T-helper 1 cell (primary cell): ENCODE data around the gene FBXL20.
"Not testable (repeated sequence)": the region's sequence is repeated elsewhere in the genome, so short reads cannot be mapped to it uniquely, and the experiment has no call there.

Experiments
- DNase-seq, 5 donors: peaks; one replicate each; pipeline ENCODE4 v3.0.0-alpha.2; 2012 to 2020
- total RNA-seq, 4 donors: gene quantifications; one replicate each; lab custom pipeline; 2026; lab: John Stamatoyannopoulos, UW

FBXL20 gene, protein sequence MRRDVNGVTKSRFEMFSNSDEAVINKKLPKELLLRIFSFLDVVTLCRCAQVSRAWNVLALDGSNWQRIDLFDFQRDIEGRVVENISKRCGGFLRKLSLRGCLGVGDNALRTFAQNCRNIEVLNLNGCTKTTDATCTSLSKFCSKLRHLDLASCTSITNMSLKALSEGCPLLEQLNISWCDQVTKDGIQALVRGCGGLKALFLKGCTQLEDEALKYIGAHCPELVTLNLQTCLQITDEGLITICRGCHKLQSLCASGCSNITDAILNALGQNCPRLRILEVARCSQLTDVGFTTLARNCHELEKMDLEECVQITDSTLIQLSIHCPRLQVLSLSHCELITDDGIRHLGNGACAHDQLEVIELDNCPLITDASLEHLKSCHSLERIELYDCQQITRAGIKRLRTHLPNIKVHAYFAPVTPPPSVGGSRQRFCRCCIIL
- 42.3 to 63.9 (median 61.2) reads per million in 4 donors for total RNA-seq

DNA sequence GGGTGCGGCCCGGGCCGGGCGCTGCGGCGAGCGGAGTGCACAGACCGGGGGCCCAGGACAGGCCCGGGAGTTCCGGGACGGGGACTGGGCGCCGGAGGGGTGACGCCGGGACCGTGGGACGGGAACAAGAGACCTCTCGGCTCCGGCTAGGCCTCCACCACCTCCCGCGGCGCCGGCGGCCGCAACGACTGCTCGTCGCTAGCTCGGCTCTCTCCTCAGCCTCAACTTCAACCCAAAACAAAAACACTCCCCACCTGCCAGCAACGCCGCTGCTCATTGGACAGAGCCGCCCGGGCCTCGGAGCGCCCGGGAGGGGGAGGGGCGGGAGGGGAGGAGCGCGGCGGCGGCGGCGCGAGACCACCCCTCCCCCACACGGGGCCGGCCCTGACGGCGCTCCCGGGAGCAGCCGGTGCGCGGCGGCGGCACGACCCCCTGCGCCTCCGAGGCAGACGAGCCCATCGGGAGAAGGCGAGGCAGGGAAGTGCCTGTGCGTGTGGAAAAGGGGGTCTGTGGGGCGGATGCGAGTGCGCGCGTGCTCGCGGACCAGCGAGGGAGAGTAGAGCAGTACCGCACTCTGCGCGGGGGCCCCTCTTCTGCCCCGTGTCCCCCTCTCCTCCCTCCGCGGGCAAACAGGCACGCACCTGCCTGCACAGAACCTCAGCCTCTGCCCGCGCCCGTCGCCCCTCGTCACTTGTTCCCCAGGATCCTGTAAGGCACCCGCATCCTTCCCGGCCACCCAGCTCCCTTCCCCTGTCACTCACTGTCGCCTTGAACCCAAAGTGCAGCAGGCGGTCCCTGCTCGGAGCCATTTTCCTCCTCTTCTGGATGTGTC is at the start of gene FBXL20:
TSS of gene FBXL20 (minus strand) at position 215 of the 832 bp plus-strand sequence. CDS start 224 bp downstream, outside the sequence.
- peak; percentile 89 to 93 (median 91) for DNase-seq

DNA sequence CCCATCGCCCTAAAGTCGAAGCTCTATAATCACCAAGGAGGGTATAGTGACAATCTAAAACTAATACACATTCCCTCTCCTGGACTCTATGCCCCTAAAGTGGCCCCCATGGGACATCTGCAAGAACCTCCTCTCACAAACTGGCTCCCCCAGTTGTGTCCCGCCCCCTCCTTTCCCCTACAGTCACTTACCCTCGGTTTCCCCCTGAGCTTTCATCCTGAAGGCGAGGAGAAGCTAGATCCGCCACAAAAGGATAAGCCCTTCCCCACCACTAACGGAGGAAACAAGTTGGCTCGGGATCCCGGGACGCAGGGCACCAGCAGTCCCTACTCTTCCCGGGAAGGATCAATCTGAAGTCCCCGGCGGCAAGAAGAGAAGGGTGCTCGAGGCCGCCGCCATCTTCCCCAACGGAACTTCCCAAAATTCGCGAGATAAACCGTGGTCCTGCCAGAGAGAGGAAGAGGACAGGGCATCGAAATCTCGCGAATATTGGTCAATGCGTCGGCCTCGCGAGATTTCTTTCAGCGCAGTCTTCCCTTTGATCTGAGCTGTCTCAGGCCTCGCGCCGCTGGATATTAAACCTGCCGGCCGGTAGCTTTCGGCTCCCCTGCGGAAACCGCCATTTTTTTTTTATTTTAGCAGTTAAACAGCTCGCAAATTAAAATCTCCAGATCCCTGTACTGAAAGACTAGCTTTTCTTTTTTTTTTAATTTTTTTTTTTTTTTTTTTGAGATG is 49.6 kb upstream of the FBXL20 start, which contains the start of gene MED1:
TSS of gene MED1 (minus strand) at position 417 of the 735 bp plus-strand sequence. CDS start at position 216, 201 bp downstream.
- peak; percentile 82 to 98 (median 91) for DNase-seq

DNA sequence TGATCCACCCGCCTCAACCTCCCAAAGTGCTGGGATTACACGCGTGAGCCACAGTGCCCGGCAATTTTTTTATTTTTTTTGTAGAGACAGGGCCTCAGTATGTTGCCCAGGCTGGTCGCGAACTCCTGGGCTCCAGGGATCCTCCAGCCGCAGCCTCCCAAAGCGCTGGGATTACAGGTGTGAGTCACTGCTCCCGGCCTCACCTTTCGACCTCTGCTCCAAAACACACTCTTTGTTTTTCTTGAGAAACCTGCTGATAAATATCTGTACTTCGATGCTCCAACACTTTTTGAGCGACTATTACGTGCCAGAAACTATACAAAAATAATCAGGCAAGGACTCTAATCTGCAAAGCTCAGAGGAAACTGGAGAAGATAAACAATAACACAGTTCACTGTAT is 48.6 kb upstream of the FBXL20 start:
- no peak for DNase-seq

DNA sequence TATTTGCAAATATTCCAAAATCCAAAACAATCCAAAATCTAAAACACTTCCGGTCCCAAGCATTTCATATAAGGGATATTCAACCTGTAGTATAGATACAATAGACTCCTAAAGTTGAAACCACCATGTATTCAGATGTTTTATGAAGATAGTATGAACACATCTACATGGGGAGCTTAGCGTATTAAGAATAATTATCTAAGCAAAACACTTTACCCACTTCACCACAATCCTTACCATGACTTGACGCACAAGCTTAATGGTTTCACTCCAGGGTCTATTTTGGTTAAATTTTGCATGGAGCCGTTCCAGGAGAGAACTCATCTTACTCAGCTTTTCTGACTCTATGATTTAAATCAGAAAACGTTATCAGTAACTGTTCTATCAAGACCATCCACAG is 46.1 kb upstream of the FBXL20 start:
- DNase-seq, result no peak

DNA sequence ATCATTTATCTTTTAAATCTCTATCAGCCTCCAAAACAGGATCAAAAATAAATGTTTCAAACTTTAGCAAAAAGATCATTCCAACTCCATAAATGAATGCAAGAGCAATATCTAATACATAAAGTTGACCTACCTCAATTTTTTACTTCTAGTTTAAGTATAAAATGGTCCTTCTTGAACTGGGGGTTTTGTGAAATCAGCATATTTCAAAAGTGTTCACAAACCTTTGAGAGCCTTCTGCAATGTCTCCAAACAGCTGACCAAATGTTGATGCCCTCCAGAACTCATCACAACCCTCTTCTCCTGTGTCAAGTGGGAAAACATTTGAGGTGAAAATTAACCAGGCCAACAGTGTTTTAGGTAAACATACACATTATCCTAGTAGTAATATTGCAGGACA is 41.9 kb upstream of the FBXL20 start:
- no peak for DNase-seq

DNA sequence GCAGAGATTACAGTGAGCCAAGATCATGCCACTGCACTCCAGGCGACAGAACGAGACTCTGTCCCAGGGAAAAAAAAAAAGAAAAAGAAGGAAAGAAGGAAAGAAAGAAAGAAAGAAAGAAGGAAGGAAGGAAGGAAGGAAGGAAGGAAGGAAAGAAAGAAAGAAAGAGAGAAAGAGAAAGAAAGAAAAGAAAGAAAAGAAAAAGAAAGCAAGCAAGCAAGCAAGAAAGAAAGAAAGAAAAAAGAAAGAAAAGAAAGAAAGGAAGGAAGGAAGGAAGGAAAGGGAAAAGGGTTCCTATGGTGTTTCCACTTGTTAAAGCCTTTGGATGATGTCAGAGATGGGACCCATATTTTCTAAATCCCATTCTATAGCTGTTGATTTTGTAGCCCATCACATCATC is 38.4 kb upstream of the FBXL20 start:
- not testable (repeated sequence) for DNase-seq

DNA sequence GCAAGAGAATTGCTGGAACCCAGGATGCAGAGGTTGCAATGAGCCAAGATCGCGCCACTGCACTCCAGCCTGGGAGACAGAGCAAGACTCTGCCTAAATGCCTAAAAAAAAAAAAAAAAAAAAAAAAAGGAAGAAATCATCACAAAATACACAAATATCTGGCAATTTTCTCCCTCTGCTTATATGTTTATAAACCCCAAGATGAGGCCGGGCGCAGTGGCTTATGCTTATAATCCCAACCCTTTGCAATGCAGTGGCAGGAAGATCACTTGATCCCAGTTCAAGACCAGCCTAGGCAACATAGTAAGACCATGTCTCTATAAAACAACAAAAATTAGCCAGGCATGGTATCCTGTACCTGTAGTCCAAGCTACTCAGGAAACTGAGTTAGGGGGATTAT is 28.2 kb upstream of the FBXL20 start:
- DNase-seq, result no peak

DNA sequence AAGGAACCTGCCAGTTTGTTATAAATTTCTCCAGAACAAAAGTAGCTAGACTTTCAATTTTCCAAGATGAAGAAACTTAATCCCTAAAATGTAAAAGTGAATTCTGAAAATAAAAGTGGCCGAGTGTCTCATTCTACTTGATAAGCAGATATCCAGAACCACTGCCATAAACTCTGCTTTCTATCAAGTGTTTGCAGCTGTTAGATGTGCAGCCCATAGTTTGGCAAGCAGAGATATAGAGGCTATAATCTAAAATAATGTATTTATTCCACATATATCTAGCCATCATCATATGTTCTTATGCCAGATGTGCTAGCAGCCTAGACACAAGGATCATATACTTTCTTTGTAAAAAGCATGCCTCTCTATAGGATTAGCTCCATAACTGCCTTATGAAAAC is 14.7 kb upstream of the FBXL20 start:
- DNase-seq, result no peak

DNA sequence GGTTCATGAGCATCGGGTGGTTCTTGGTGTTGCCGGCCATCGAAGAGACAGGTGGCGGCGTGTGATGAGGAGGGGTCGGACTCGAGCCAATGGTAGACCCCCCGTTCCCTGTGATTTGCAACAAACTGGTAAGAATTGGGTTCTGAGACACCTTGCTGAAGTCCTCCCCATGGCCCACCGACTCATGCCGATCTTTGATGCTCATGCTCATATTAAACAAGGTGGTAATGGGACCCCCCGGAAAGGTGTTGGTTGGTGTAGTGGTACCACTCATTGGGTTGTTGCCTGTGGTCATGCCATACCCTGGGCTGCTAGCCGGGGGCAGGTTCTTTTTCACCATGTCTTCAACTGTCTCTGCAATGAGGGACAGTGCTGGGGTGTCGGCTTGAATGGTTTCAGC is 8.9 kb upstream of the FBXL20 start:
- no peak for DNase-seq

DNA sequence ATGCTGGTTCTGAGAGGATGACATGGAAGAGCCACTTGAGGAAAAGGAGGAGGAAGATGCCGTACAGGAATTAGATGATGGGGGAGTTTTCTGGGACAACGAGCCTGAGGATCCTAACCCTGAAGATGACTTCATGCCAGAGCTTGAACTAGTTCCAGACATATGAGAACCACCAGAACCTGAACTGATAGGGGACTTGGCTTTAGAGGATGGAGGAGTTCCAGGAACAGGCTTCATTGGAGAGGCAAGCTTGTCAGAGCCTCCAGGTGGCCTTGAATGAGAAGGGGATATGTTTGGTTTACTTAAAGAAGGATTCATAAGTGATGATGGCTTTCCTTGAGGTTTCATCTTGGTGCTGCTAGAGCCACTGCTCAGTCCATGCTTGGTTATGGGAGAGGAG is 6.9 kb upstream of the FBXL20 start:
- DNase-seq, result no peak

DNA sequence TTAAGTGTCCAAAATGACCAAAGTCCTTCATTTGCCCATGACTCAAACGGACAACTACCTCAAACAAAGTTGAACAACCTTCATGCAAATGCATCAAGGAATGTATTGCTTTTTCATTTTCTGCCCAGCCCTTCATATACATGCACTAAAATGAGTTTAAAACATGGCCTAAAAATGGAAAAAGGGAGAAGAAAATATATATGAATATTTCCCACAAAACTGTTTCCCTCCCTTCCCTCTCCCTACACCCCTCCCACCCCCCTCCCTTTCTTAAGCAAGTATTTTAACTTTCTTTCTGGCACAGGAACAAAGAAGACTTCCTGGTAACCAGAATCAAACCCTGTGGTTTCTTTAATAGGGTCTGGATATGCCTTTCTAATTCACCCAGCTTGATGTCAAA is 5.5 kb upstream of the FBXL20 start:
- DNase-seq, result no peak

DNA sequence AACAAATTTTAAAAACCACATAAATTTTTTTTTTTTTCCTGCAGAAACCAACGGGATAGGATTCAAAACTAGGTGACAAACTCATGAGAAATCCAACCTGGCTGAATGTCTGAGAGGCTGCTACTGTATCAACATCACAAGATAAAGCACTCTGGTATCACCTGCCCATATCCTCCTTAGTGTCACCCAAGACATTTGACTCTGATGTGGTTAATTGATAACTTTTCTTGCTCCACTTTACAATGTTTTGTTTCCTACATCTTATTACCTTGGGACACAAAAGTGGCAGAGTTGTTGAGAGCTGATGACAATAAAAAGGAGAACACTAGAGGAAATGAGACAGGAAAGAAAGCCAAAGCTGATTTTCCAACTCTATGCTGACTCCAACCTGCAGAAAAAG is 4.0 kb upstream of the FBXL20 start:
- DNase-seq, result no peak

DNA sequence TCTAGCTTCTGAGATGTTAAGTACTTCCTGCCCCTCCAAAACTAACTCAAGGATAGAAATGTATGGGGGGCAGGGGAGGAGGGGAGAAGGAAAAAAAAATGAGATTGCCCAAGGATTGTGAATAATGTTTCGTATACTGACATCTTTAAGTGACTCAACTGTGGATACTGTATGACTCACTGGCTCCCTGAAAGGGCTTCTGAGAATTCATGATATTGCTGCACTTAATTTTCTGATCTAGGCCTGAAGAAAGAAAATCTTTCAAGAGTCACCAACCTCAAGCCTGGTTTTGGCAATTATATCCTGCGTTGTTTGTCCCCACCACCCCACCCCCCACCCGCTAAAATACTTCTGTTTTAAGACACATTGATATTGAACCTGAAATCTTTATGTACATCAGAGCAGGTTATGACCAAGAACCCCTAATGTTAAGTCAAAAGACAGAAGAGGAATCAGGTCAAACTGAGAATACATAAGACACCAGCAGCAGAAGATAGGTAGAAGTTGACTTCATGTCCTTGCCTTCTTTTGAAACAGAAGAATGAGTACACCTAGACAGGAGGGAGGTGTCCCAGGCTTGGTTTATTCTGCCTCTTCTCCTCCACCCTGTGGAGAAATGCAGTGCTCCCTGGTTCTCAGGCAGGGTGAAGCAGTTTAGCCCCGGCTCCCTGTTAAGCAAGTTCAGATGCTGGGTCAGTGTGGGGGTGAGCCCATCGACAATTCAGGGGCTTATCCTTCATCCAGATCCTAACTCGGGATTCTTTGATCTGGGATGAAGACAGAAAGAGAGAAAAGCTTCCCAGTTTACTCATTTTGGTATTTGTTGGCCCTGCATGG is 3.3 kb upstream of the FBXL20 start:
- peak in 1 of 5 donors; percentile 64 for DNase-seq

DNA sequence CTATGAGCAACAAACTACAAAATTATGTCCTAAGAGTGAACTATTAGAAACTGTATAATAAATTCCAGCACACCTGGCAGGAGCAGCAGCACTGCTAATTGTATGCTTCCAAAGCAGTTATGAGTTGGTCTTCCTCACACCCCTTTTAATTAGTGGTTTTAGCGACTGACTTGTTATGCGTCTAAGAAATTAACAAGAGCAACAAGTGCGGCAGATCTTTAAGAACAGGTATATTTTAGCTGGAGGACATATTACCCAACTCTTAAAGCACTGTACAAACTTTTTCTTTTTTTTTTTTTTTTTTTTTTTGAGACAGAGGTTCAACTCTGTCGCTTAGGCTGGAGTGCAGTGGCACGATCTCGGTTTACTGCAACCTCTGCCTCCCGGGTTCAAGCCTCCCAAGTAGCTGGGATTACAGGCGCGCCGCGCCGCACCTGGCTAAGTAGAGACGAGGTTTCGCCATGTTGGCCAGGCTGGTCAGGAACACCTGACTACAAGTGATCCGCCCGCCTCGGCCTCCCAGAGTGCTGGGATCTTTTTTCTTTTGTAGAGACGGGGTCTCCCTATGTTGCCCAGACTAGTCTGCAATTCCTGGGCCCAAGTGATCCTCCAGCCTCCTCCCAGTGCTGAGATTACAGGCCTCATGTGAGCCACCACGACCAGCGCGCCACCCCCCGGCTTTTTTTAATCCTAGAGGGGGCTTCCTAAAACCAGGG is 1.6 kb upstream of the FBXL20 start:
- DNase-seq, result no peak

DNA sequence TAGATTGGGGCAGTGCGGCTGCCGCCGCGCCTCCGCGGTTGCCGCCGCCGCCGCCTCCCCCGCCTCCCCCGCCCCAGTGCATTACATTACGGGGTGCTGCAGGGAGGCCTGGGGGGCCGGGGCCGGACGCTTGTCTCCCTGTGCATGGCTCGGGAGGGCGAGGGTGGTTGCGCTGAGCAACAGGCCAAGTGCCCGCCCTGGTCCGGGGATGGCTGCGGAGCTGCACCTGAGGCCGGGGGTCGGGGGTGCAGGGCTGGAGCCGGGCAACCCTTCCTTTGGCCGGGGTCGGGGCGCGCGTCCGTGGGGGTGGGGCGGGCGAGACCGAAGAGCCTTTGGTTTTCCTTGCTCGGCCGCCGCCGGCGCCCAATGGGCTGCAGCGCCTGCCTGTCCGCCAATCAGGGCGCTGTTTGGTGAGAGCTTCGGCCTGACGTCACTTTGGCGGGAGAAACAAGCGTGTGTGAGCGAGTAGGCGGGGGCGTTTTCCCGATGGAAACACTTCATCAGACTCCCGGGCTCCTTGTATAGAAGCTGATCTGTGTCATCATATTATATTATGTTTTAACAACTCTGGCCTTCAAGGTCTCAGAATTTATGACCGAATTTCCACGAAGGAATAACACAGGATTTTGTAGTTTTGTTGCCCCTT is 941 bp upstream of the FBXL20 start:
- peak; percentile 71 to 91 (median 81) for DNase-seq

DNA sequence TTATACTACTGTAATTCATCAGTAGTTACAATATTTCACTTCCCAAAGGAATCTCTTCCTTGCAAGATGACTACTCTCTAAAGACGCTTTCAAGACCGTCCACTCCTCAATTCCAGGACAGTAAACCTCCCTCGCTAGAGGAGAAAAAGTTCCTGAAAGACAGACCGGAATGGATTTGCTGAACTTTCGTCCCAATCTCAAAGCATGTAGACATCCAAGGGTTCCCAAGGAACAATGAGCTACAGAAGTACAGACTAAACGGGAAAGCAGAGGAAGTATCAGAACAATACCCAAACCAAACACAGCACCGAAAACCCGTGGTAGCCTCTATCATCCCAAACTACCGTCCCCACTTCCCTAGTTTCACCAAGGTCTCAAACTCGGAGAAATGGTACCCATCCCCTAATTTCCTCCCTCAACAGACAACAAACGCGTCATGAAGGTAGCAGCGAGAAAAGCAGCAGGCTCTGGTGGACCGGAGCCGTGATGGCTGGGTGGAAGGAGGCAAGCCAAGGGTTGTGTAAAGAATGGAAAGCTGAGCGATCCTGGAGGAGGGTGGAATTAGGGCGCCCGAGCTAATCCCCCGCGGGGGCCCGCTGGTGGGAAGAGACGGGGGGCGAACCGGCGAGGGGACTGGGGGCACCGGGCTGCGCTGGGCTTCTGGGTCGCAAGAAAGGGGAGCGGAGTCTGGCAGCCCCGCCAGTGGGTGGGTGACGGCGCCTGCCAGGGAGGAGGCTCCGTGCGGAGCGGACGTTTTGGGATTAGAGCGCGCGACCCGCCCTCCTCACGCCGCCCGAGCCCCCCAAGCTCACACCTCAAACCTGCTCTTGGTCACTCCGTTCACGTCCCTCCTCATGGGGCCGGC is 647 bp downstream of the FBXL20 start:
- peak in 4 of 5 donors; percentile 5 to 22 (median 9) for DNase-seq

DNA sequence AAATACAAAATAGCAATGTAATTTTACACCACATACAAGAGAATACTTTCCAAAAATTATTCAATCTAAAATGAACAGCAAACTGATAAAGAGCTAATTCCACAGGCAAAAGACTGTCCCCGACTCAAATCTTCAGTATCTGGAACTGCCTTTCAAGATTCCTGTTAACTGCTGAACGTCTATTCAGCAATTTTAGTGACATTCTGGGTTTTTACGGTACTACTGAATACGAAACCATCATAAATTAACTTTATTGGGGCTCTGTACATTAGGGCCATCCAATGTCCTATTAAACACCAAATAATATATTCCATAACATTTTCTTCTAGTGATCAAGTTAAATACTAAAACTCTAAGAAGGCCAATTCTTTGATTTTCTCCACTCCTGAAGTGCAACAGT is 1.6 kb downstream of the FBXL20 start:
- no peak for DNase-seq

DNA sequence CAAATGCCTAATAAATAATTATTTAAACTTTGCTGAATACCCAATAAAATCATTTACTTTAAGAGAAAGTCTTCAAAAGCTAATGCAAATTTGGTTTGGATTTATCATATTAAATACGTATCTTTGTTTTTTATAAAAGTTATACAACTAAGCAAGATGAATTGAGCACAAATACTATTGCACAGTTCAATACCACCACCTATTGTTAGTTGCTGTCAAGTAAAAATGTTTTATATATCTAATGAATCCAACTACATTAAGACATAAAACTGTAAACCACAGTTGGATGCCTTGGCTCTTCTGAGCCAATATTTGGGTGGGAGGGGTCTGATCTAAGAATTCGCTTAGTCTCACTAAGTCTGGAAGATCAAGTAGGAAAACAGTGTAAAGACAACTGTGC is 7.7 kb downstream of the FBXL20 start:
- no peak for DNase-seq

DNA sequence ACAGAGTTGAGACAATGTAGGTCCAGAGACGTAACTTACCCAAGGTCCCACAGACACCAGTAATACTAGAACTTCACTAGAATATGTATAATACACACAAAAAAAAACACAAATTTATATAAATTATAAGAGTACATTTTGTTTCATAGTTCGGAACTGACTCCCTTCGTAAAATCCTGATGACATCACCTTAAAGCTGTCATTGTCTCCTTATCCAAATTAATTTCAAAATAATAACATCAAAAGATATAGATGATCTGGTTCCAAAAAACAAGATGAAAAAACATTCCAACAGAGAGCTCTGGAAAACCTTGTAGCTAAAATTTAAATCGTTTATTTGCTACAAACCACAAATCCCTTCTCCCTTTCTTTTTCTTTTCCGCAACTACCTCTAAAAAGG is 10.0 kb downstream of the FBXL20 start:
- no peak for DNase-seq

DNA sequence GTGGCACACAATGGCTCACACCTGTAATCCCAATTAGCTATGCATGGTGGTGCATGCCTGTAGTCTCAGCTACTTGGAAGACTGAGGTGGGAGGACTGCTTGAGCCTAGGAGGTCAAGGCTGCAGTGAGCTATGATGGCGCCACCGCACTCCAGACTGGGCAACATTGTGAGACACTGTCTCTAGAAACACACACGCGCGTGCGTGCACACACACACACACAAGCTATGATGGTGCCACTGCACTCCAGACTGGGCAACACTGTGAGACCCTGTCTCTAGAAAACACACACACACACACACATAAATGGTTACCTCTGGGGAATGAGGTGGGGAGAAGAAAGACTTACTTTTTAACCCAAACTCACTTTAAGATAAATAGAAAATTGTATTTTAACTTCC is 16.4 kb downstream of the FBXL20 start:
- no peak for DNase-seq
